NOMO-1 (cell line): ENCODE data around the gene RPL12.

ENCODE experiments used
- DNase-seq, 2 experiments: peaks; one replicate each; lab custom pipeline; 2025; ENCODE audit not compliant: unreplicated experiment in 2 of 2; lab: John Stamatoyannopoulos, UW

The RPL12 gene

DNA sequence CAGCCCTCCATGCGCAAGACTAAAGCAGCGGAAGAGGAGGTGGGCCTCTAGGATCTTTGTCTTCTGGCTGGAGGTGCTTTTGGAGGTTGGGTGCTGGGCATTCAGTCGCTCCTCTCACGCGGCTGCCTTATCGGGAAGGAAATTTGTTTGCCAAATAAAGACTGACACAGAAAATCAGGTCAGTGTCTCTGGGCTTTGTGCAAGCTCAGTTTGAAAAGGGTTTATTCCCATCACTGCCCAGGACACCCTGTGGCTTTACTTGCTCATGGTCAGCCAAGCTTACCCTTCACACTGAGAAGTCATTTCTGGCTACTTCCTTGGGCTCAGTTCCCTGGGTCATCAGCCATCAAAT lies 43.7 kb downstream of the RPL12 start:
- no peak for DNase-seq

DNA sequence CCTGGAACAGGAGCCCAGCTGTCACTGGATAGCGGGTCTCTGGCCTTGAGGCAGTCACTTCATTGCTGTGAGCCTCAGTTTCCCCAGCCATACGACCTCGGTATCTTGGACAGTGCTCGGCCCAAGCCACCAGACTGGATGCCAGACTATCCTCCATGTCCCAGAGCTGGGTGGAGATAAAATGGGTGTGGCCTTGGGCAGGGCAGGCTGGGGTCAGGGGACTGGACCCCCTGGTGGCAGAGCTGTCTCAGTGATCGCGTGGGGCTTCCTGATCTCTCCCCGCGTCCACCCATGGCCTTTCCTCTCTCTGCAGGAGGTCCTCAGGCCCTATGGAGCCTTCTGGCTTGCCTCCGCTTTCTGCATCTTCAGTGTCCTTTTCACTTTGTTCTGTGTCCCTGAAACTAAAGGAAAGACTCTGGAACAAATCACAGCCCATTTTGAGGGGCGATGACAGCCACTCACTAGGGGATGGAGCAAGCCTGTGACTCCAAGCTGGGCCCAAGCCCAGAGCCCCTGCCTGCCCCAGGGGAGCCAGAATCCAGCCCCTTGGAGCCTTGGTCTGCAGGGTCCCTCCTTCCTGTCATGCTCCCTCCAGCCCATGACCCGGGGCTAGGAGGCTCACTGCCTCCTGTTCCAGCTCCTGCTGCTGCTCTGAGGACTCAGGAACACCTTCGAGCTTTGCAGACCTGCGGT lies 44.3 kb downstream of the RPL12 start:
- DNase-seq: no peak

- no peak for DNase-seq
Observed at GRCh38 chr9:127405344-127406125, 45.7 kb downstream of the RPL12 start.

- DNase-seq: no peak
Observed at GRCh38 chr9:127404631-127405030, 46.6 kb downstream of the RPL12 start.

- no peak for DNase-seq
Observed at GRCh38 chr9:127403507-127404192, 47.6 kb downstream of the RPL12 start.

DNA sequence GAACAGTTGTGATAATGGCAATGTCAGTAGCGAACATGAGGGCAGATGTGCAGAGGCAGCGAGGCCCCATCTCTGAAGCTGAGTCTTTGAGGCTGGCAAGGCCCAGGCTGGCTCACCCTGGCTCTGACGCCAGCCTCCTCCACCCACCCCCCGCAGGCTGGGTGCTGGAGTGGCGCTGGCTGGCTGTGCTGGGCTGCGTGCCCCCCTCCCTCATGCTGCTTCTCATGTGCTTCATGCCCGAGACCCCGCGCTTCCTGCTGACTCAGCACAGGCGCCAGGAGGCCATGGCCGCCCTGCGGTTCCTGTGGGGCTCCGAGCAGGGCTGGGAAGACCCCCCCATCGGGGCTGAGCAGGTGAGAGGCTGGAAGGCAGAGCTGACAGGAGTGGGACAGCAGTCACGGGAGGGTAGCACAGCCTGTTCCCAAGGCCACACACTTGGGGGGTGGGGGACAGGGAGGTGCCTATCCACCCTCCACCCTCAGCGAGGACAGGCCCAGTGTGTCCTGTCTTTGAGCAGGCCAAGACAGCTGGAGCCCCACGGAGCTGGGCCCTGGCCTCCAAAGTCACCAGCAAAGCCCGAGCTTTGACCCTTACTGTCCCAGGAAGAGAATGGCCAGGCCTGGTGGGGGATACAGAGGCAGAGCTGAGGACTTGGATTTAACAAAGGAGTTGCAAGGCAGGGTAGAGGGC lies 48.7 kb downstream of the RPL12 start:
- no peak for DNase-seq

- no peak for DNase-seq
Observed at GRCh38 chr9:127399736-127400269, 51.4 kb downstream of the RPL12 start.

DNA sequence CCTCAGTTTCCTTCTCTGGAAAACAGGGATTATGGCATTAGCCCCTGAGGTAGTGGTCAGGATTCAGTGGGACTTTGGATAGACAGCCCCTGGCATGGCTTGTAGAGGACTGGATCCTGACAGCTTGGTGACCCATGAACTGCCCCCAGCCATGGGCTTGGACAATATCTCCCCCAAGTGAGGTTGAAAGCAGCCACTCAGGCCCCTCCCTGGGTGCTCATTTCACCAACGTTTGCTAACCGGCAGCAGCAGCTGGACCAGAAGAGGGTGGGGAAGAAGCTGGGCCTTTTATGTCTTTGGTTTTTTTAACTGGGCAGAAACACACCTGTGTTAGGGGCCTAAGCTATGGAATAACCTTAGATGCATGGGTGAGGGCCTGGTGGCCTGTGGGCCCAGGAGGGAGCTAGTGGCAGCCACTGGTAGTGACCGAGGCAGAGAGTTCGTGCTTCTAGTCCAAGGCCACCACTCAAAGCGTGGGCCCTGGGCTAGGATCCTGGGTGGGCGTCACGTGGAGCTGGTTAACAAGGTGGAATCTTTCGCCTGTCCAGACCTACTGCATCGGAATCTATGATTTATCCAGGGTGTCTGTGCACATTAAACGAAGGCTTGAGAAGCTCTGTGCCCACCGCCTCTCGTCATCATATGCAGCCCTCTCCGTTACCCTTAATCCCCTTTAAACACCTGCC lies 52.3 kb downstream of the RPL12 start:
- no peak for DNase-seq

GRCh38 chr9:127398275-127398647 lies 52.9 kb downstream of the RPL12 start:
- no peak for DNase-seq
